GM21423 (cell line): ENCODE results near the gene SFI1.
"Not testable (repeated sequence)": the region's sequence is repeated elsewhere in the genome, so short reads cannot be mapped to it uniquely, and the experiment has no call there.

Experiments used
- ATAC-seq: cut with Tn5 transposase; IDR thresholded peaks from one replicate; pipeline ENCODE4 v1.9.1; 2021; ENCODE audit warnings: mild to moderate bottlenecking, moderate library complexity; ENCODE audit not compliant: unreplicated experiment

Gene SFI1

GRCh38 chr22:31492151-31492550 lies 4.2 kb upstream of the SFI1 start:
- no peak for ATAC-seq

- not testable (repeated sequence) for ATAC-seq
Measured at GRCh38 chr22:31493355-31493754, 3.0 kb upstream of the SFI1 start.

GRCh38 chr22:31495343-31495742 lies 993 bp upstream of the SFI1 start:
- no peak for ATAC-seq

GRCh38 chr22:31496735-31497146 lies 405 bp downstream of the SFI1 start:
- ATAC-seq: peak; percentile 15

- ATAC-seq: no peak
Measured at GRCh38 chr22:31497148-31497938, 1.0 kb downstream of the SFI1 start.

- no peak for ATAC-seq
Measured at GRCh38 chr22:31501738-31502137, 5.4 kb downstream of the SFI1 start.

GRCh38 chr22:31503211-31503964 lies 7.1 kb downstream of the SFI1 start:
- ATAC-seq: no peak

GRCh38 chr22:31504282-31504681 lies 7.9 kb downstream of the SFI1 start:
- ATAC-seq: no peak

GRCh38 chr22:31507517-31507916 lies 11.2 kb downstream of the SFI1 start:
- ATAC-seq: not testable (repeated sequence)

- ATAC-seq: no peak
Measured at GRCh38 chr22:31508536-31508935, 12.2 kb downstream of the SFI1 start.

- no peak for ATAC-seq
Measured at GRCh38 chr22:31509061-31509762, 12.9 kb downstream of the SFI1 start.

- no peak for ATAC-seq
Measured at GRCh38 chr22:31520051-31520450, 23.7 kb downstream of the SFI1 start.

GRCh38 chr22:31524132-31524531 lies 27.8 kb downstream of the SFI1 start:
- not testable (repeated sequence) for ATAC-seq

- no peak for ATAC-seq
Measured at GRCh38 chr22:31526270-31526669, 29.9 kb downstream of the SFI1 start.

GRCh38 chr22:31530823-31531195 lies 34.5 kb downstream of the SFI1 start:
- no peak for ATAC-seq

- ATAC-seq: no peak
Measured at GRCh38 chr22:31532060-31532459, 35.7 kb downstream of the SFI1 start.

GRCh38 chr22:31533374-31533773 lies 37.0 kb downstream of the SFI1 start:
- ATAC-seq: no peak

GRCh38 chr22:31537019-31537535 lies 40.7 kb downstream of the SFI1 start:
- ATAC-seq: no peak

GRCh38 chr22:31538815-31539214 lies 42.5 kb downstream of the SFI1 start:
- no peak for ATAC-seq

- ATAC-seq: not testable (repeated sequence)
Measured at GRCh38 chr22:31540166-31540565, 43.8 kb downstream of the SFI1 start.

- ATAC-seq: no peak
Measured at GRCh38 chr22:31540966-31541365, 44.6 kb downstream of the SFI1 start.
